GM20431 (cell line): ENCODE measurements around the gene IRF5.
"Not testable (repeated sequence)": the region's sequence is repeated elsewhere in the genome, so short reads cannot be mapped to it uniquely, and the experiment has no call there.

Source experiments
- in situ Hi-C: fragments of 300-500 bp; cut with MseI, MboI; formaldehyde crosslinking; loops from one replicate; pipeline ENCODE4 v1.15.0; 2020; ENCODE audit warnings: low sequenced_read_pairs; ENCODE audit not compliant: unreplicated experiment

The IRF5 gene

GRCh38 chr7:128948976-128949760 lies 11.4 kb downstream of the IRF5 start:
- in situ Hi-C loops: no loop called here

GRCh38 chr7:128951296-128951695 lies 13.6 kb downstream of the IRF5 start:
- in situ Hi-C loops: no loop called here

GRCh38 chr7:128954150-128954549 lies 16.4 kb downstream of the IRF5 start:
- in situ Hi-C loops: no loop called here

DNA sequence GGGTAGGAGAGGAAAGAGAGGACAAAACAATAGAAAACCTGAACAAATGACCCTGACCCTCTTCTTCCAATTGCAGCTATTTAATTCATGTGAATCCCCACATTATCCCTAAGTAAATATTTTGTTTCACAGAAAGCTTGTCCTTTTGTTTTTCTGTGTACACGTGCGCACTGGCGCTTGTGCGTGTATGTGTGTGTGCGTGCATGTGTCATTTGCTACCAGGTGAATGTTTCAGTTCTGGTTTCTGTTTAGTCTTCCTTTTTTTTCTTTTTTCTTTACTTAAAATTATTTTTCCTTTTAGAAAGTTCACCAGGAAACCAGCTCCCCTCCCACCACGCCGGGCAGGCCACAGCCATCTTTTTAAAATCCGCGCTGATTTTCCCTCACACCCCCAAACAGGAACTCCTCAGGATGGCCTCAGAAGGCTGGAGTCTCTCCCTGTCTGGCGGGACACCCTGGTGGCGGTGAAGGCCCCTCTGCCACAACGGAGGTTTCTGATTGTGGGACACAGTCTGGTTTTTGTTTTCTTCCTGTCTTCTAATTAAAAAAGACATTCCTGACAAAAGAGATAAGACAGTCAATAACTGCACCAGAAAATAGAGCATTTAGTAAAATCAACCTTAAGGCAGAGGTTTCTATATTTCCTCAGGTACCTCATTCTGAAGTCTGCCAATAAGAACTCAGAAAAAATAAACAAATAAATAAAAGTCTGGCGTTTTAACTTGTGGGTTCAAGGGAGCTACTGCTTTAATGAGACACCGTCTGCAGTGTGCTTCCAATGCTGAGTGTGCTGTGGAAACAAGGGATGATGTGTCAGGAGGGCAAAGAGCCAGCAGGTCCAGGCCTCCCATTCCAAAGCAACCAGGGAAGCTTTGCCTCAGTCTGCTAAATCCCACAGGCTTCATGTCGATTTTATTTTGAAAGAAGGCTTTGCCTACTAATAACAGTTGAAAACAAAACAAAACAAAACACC lies 17.4 kb downstream of the IRF5 start:
- in situ Hi-C loops: no loop called here

DNA sequence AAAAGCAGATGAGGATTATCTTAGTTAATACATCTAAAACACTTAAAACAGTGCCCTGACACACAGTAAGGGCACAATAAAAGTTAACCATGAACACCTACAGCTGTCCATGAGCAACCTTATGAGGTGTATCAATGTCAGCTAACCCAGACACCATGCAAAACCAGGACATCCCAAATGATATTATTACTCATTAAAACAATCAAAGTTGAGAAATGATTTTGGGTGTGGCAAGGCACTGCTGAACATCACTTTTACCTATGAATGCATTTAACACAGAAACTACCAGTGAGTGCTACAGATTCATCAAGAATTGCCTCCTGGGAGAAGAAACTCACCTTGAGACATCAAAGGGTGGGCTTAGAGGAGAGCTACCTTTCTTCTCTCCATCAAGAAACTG lies 18.3 kb downstream of the IRF5 start:
- in situ Hi-C loops: no loop called here

- in situ Hi-C loops: no loop called here
These were observed 21.6 kb downstream of the IRF5 start for GRCh38 chr7:128959296-128959695.

- in situ Hi-C loops: no loop called here
These were observed 23.4 kb downstream of the IRF5 start for GRCh38 chr7:128961030-128961659.

DNA sequence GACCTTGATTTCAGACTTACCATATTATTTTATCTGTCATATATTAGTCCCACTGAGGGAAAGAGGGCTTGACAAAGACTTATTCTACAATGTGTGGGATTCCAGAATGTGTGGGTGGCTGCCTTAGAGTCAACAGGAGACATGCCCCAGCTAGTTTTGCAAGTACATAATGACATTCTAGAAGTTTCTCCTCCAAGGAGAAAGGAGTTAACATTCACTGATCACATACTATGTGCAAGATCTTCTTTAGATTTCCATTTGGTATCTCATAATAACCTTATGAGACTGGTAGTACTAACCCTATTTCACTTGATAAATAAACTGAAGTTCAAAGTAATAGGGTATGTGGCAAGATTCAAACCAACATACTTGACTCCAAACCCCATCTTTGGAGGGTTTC lies 25.2 kb downstream of the IRF5 start:
- in situ Hi-C loops: no loop called here

GRCh38 chr7:128963327-128963757 lies 25.6 kb downstream of the IRF5 start:
- in situ Hi-C loops: no loop called here

DNA sequence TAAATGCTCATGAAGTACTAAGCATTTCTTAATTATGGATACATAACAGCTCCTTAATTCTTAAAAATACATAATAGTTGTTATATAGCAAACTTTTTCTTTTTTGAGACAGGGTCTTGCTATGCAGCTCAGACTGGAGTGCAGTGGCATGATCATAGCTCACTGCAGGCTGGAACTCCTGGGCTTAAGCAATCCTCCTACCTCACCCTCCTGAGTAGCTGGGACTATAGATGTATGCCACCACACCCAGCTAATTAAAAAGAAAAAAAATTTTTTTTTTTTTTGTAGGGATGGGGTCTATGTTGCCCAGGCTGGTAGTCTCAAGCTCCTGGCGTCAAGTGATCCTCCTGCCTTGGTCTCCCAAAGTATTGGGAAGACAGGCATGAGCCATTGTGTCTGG lies 30.9 kb downstream of the IRF5 start:
- in situ Hi-C loops: no loop called here

DNA sequence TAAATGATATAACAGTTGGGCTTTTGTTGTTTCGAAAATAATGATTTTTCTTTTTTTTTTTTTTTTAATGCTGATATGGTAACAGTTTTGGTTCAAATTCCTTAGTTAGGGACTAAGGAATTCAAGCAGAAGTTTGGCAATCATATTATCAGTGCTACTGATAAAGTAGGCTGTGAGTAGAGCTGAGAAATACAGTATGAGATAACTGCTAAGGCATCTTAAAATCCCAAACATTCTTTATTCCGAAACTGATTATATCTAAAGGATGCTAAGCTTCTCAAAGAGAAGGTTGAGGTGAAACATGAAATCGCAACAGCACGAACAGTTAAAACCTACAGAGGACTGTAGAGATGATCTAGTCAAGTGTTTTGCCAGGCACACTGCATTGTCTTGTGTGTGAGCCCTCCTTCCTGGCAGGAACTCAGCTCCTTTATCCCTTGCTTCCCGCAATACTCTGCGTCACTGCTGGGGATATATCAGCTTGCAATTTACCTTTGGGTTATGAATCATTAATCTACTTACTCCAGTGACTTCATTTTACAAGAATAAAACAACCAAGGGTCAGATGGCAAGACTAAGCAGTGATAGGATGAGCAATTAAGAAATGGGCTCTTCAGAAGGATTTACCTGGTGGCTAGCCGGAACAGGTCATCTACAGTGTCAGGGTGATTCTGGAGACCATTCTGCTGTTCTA lies 36.7 kb downstream of the IRF5 start:
- in situ Hi-C loops: no loop called here

- in situ Hi-C loops: no loop called here
These were observed 44.4 kb downstream of the IRF5 start for GRCh38 chr7:128982105-128982504.

GRCh38 chr7:128985660-128986059 lies 47.9 kb downstream of the IRF5 start:
- in situ Hi-C loops: no loop called here

- in situ Hi-C loops: no loop called here
These were observed 48.9 kb downstream of the IRF5 start for GRCh38 chr7:128986609-128987008.

- in situ Hi-C loops: no loop called here
These were observed 50.6 kb downstream of the IRF5 start for GRCh38 chr7:128988372-128988771.

DNA sequence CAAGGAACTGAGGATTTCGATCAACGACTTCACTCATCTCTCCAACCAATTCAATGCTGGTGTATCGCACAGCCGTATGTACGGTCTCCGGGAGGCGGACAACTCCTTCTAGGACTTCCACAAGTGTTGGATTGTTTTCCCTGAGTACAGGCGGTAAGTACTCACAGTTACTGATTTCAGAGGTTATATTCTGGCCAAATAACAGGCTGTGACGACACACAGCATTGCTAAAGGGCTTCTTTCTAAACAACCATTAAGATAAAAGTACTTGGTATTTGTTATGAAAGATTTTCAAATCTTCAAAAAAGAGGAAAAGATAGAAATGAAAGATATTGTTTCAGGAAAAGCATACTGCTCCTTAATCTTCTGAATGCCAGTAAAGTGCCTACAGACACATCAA lies 52.2 kb downstream of the IRF5 start:
- in situ Hi-C loops: no loop called here

DNA sequence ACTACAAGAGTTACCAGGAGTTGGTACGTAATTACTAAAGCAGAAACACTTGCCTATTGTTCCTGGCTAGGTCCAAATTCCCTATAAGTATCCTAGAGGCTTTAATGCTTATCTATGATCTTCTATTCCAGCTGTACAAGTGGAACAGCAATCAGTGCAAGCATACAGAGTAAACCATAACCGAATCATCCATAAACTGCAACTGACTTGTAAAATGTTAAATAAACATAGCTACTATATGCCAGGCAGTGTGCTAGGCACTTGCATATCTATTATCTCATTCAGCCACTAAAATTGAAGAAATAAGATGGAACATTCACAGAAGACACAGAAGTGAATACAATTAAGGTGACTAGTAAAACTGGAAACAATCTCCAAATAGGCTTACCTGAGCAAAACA lies 55.7 kb downstream of the IRF5 start:
- in situ Hi-C loops: no loop called here

- in situ Hi-C loops: not testable (repeated sequence)
These were observed 56.8 kb downstream of the IRF5 start for GRCh38 chr7:128994560-128994959.

DNA sequence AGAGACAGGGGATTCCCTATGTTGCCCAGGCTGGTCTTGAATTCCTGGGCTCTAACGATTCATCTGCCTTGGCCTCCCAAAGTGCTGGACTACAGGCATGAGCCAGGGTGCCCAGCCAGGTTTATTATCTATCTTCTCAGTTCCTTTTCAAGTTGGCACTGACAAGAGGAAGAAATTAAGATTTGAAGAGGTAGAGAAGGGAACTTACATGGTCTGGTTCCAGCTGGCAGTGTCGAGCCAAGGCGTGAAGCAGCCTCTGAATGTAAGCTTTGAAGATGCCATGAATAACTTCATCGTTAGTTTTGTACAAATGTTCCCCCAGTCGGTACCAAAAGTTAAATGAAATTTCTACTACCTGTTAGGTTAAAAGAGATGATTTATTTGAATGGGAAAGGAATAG lies 59.5 kb downstream of the IRF5 start:
- in situ Hi-C loops: no loop called here
